Stimulated activated naive CD4-positive, alpha-beta T cell treated with Interleukin-2 at 50 U/mL for 16 hours (primary cell): Measurements from ENCODE around the gene SMIM29.
"Not testable (repeated sequence)": the region's sequence is repeated elsewhere in the genome, so short reads cannot be mapped to it uniquely, and the experiment has no call there.

Experiments used
- DNase-seq: peaks from one replicate; lab custom pipeline; 2025; lab: John Stamatoyannopoulos, UW

SMIM29 gene

GRCh38 chr6:34267746-34268145 is 18.9 kb upstream of the SMIM29 start:
- DNase-seq = no peak

GRCh38 chr6:34263484-34263883 is 14.7 kb upstream of the SMIM29 start:
- DNase-seq = not testable (repeated sequence)

GRCh38 chr6:34260576-34261267 is 11.9 kb upstream of the SMIM29 start:
- DNase-seq = no peak

- no peak for DNase-seq
Measured at GRCh38 chr6:34259529-34260069, 10.8 kb upstream of the SMIM29 start.

GRCh38 chr6:34252395-34252794 is 3.6 kb upstream of the SMIM29 start:
- DNase-seq = not testable (repeated sequence)

- no peak for DNase-seq
Measured at GRCh38 chr6:34249469-34250261, 859 bp upstream of the SMIM29 start.

- peak; percentile 29 for DNase-seq
Measured at GRCh38 chr6:34248198-34248726, 544 bp downstream of the SMIM29 start.

- DNase-seq = no peak
Measured at GRCh38 chr6:34247481-34248197, 1.2 kb downstream of the SMIM29 start.

- peak; percentile 40 for DNase-seq
Measured at GRCh38 chr6:34246563-34247391, 2.0 kb downstream of the SMIM29 start.

GRCh38 chr6:34246249-34246562 is 2.6 kb downstream of the SMIM29 start:
- no peak for DNase-seq

GRCh38 chr6:34245761-34246140 is 3.1 kb downstream of the SMIM29 start:
- not testable (repeated sequence) for DNase-seq

GRCh38 chr6:34245032-34245760 is 3.6 kb downstream of the SMIM29 start:
- DNase-seq = not testable (repeated sequence)

- peak; percentile 72 for DNase-seq
Measured at GRCh38 chr6:34243901-34244884, 4.6 kb downstream of the SMIM29 start.

GRCh38 chr6:34243131-34243771 is 5.6 kb downstream of the SMIM29 start:
- DNase-seq = peak; percentile 12

- no peak for DNase-seq
Measured at GRCh38 chr6:34242252-34243130, 6.3 kb downstream of the SMIM29 start.

GRCh38 chr6:34241351-34242215 is 7.2 kb downstream of the SMIM29 start:
- no peak for DNase-seq
